Hepatocyte (in vitro differentiated cells): ENCODE measurements around the gene E2F1.

Source experiments
- CTCF ChIP-seq: fragments of 200-600 bp; sonication (generic); IDR thresholded peaks from 2 replicates; pipeline ENCODE4 v1.5.1; 2016; ENCODE audit warnings: antibody characterized with exemption, mild to moderate bottlenecking; ENCODE audit not compliant: poor library complexity
- EZH2phosphoT487 ChIP-seq: fragments of 200-600 bp; sonication (generic); IDR thresholded peaks from one replicate; pipeline ENCODE4 v1.6.1; 2018; ENCODE audit warnings: antibody characterized with exemption, mild to moderate bottlenecking, low read depth, moderate library complexity; ENCODE audit not compliant: unreplicated experiment, severe bottlenecking

DNA sequence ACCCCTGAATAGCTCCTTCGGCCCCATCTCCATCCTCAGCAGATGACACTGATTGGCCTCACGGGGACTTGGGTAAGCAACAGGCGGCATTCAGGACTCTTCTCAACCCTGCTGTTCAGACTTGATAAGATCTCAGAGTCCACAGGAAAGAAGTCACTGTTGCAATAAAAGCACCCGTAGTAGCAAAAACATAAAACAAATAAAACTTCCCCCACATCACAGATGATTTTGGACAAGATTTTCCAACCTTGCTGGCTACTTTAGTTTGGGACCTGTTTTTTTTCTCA is 41.2 kb downstream of the E2F1 start:
- TF ChIP-seq EZH2phosphoT487 (no peak), CTCF (no peak)
